Mammary epithelial cell (primary cell): ENCODE measurements around the gene ZNF44.

Experiments
- EZH2 ChIP-seq: IDR thresholded peaks from 2 replicates; pipeline ENCODE4 v1.6.1; 2012; ENCODE audit warnings: low read length, inconsistent platforms, borderline replicate concordance
- TF ChIP-seq, protein P1 (sequence below), 2 donors: IDR thresholded peaks in 1 of 2; conservative IDR thresholded peaks in 1 of 2; 2 replicates each; pipeline ENCODE4 v1.5.1; 2011 to 2012; ENCODE audit warnings: inconsistent platforms in 2 of 2, low read length in 2 of 2, mild to moderate bottlenecking in 2 of 2, control low read depth in 1 of 2, low read depth in 1 of 2; ENCODE audit not compliant: insufficient read depth in 1 of 2; ENCODE audit errors: extremely low read depth in 1 of 2

GRCh38 chr19:12295191-12295590 is 508 bp upstream of the ZNF44 start:
- TF ChIP-seq, protein P1, sequence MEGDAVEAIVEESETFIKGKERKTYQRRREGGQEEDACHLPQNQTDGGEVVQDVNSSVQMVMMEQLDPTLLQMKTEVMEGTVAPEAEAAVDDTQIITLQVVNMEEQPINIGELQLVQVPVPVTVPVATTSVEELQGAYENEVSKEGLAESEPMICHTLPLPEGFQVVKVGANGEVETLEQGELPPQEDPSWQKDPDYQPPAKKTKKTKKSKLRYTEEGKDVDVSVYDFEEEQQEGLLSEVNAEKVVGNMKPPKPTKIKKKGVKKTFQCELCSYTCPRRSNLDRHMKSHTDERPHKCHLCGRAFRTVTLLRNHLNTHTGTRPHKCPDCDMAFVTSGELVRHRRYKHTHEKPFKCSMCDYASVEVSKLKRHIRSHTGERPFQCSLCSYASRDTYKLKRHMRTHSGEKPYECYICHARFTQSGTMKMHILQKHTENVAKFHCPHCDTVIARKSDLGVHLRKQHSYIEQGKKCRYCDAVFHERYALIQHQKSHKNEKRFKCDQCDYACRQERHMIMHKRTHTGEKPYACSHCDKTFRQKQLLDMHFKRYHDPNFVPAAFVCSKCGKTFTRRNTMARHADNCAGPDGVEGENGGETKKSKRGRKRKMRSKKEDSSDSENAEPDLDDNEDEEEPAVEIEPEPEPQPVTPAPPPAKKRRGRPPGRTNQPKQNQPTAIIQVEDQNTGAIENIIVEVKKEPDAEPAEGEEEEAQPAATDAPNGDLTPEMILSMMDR (conservative IDR thresholded peaks at IDR 0.05 in 1 of 2, IDR thresholded peaks at IDR 0.05 in 1 of 2; ENCODE audit: extremely low read depth in 1 of 2, insufficient read depth in 1 of 2, low read depth in 1 of 2, low read length in 2 of 2), result no peak
- no peak for TF ChIP-seq EZH2
